Renal cortical epithelial cell (primary cell): ENCODE measurements around the gene IL2RG. TPM values are rescaled to one million over a fixed set of nuclear protein-coding genes. Genes with fewer than 3 reads are reported as not detected.
A peak's percentile ranks its signal among the peaks of the same experiment; 100 is the strongest.

Experiments
- DNase-seq: peaks from one replicate; pipeline ENCODE4 v3.0.0-alpha.2; 2011; ENCODE audit warnings: low read depth
- total RNA-seq: library from RNA; depleted of rRNA; stranded (reverse); fragments of >200 nt; gene quantifications from 2 replicates; pipeline ENCODE4 v1.2.3, GENCODE V29; 2014

Gene IL2RG
- not detected in 2 replicates for total RNA-seq

- no peak for DNase-seq
Measured at GRCh38 chrX:71111141-71111843, at the start of gene IL2RG. TSS of gene IL2RG (minus strand) at chrX:71111577. CDS start at chrX:71111539, 38 bp downstream.

DNA sequence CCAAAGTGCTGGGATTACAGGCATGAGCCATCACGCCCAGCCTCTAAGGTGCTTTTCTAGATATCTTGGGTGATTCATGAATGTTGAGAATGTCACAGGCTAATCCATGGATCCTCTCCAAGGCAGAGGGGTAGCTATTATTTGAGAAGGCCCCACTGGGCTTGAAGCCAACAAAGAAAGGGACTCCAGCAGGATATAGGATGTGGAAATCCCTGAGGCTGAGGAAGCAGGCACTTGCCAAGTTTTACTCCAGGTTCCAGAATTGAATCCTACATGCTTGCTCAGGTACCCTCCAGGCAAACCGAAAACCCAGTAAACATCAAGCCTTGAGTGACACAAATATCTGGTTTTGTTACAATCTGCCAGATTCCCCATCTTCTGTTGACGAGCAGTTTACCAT is 49.1 kb upstream of the IL2RG start:
- no peak for DNase-seq

DNA sequence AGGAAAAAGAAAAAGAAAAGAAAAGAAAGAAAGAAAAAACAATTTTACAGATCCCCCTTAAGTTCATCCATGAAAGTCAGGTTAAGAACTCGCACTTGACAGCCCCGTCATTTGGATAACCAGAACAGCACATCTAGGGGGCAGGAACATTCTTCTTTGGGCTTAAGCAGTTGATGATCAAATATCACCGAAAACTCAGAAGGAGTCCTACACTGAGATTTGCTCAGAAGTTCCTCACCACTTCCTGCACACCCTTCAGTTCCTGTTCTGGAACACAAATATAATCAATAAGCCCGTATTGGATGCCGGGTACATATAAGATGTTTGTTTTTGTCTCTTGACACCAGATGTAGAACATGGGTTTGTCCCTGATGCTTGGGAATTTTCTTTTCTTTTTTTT is 48.0 kb upstream of the IL2RG start:
- no peak for DNase-seq

DNA sequence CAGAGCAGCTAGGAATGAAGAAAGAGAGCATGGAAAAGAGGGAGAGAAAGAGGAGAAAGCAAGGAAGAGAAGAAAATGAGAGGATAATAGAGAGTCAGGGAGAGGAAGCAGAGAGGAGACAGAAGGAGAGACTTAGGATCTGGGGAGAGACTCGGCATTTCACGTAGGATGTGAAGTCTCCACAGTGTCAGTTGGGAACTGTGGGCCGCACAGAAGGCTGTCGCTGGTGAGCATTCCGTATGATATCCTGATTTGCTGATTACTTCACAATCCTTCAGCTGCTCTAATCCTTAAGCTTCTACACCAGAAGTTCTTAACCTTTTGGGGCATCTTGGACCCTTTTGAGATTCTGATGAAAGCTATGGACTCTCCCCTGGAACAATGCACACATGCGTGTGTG is 47.2 kb upstream of the IL2RG start:
- DNase-seq, result no peak

GRCh38 chrX:71154641-71155040 is 43.3 kb upstream of the IL2RG start:
- DNase-seq, result no peak

DNA sequence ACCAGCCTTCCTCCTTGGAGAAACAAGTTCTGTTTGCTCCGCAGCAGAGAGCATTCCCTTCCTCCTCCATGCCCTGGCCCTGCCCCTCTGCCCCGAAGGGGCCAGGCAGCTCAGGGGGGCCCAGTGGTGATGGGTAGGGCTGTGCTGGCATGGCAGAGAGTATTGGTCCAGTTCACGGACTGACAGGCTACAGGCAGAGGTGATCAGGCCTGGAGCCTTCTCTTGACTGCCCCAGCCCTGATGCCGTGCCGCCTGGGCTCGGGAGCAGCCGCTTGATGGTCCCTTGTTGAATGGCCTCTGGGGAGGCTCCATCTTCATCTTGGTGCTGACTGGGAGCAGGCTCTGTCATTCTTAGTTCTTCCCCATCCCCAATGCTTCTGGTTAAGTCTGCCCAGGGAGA is 42.8 kb upstream of the IL2RG start:
- DNase-seq, result no peak

- DNase-seq, result no peak
Measured at GRCh38 chrX:71151366-71151765, 40.0 kb upstream of the IL2RG start.

DNA sequence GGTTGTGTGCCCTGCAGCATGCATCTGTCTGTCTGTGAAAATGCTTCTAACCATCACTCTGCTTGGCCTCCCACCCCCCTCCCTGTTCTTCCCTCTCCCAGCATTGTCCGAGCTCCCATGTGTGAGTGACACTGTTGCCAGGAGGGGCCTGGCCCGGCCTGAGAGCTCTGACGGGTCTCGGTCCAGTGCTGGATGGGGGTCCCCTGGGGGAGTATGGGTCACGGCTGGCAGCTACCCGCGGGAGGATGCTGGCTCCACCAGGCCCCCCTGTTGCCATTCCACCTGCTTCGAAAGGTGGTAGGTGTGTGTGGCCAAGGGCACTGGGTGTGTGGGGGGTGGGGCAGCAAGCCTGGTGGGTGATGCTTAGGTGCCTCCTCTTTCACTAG is 36.9 kb upstream of the IL2RG start:
- no peak for DNase-seq

DNA sequence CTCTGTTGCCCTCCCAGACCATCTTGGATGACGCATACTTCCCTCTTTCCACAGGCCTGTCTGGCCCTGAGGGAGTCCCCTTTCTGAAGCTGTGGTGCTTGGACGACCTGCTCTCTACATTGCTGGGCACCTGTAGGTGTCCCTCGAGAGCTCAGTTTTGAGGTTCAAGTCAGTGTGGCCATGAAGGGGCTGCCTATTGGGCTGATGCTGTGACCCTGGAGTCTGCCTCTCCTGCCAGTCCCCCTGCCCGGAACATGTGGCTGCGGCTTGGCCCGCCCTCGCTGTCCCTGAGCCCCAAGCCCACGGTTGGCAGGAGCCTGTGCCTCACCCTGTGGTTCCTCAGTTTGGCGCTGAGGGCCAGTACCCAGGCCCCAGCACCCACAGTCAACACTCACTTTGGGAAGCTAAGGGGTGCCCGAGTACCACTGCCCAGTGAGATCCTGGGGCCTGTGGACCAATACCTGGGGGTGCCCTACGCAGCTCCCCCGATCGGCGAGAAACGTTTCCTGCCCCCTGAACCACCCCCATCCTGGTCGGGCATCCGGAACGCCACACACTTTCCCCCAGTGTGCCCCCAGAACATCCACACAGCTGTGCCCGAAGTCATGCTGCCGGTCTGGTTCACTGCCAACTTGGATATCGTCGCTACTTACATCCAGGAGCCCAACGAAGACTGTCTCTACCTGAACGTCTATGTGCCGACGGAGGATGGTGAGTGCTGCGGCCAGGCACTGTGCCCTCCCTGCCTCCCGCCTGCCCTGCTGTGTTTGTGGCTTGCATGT is 36.3 kb upstream of the IL2RG start:
- DNase-seq, result no peak

GRCh38 chrX:71144651-71145050 is 33.3 kb upstream of the IL2RG start, which contains the start of gene NLGN3:
TSS of gene NLGN3 (plus strand) at chrX:71144841. CDS start at chrX:71147750, 2,909 bp downstream.
- DNase-seq, result no peak

- DNase-seq, result no peak
Measured at GRCh38 chrX:71143508-71143907, 32.1 kb upstream of the IL2RG start.

DNA sequence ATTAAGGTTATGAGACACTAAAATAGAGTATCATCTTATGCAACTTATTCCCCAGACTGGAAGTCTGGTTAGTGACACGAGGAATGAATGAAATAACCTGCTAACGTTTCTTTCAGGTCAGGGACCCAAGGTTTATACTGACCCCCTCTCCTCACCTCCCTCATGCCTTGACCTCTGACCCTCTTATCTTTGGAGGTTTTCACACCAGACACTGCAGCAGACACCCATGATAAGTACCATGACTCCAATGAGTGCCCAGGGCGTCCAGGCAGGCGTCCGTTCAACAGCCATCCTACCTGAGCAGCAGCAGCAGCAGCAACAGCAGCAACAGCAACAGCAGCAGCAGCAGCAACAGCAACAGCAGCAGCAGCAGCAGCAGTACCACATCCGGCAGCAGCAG is 29.1 kb upstream of the IL2RG start:
- DNase-seq, result no peak

- no peak for DNase-seq
Measured at GRCh38 chrX:71131510-71131909, 20.1 kb upstream of the IL2RG start.

DNA sequence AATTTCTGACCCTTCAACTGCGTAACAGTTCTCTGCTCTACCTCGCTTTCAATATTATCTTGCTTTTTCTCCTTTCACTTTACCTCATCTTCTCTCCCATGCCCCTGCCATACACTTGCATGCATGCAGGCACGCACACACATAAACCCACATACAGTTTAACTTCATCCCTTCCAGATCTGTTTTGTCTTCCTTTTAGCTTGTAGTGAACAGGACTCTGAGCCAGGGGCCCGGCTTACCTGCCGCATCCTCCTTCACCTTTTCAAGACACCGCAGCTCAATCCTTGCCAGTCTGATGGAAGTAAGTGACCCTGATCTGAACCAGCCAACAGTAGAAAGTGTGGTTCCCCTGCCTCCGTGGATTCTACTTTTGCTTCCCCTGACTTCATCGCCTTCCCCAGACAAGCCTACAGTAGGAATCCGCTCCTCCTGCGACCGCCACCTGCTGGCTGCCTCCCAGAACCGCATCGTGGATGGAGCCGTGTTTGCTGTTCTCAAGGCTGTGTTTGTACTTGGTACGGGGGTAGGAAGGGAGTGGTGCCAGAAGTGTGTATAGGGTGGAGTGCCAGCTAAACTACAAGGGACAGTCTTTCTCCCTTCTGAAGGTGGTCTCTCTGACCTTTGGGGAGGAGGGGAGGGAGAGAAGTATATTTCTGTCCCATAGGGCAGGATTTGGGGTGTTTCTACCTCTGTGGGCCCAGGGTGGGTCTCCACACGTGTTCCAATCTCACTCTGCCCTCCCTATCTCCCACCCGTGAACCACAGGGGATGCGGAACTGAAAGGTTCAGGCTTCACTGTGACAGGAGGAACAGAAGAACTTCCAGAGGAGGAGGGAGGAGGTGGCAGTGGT is 17.8 kb upstream of the IL2RG start:
- DNase-seq, result no peak

GRCh38 chrX:71128166-71128833 is 16.9 kb upstream of the IL2RG start:
- no peak for DNase-seq

DNA sequence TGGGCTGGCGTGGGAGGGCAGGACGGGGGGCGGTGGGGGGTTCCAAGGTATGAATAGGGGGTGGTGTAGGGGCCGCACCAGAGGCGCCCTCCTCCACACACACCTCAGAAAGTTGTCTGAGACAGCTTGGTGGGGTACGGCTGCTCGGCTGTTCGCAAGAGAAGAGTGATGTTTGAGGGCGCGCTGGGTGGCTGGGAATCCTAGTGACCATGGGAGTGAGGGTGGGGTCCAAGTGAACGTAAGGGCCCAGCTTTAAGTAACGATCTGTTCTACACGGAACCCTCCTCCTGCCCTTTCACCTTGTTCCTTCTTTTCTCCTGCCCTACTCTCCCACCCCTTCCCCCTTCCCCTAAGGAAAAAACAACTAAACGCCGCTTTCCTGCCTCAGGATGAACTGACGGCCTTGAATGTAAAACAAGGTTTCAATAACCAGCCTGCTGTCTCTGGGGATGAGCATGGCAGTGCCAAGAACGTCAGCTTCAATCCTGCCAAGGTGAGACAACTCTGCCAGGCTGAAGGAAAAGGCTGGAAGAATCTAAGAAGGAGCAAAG is 7.7 kb upstream of the IL2RG start:
- DNase-seq, result no peak

DNA sequence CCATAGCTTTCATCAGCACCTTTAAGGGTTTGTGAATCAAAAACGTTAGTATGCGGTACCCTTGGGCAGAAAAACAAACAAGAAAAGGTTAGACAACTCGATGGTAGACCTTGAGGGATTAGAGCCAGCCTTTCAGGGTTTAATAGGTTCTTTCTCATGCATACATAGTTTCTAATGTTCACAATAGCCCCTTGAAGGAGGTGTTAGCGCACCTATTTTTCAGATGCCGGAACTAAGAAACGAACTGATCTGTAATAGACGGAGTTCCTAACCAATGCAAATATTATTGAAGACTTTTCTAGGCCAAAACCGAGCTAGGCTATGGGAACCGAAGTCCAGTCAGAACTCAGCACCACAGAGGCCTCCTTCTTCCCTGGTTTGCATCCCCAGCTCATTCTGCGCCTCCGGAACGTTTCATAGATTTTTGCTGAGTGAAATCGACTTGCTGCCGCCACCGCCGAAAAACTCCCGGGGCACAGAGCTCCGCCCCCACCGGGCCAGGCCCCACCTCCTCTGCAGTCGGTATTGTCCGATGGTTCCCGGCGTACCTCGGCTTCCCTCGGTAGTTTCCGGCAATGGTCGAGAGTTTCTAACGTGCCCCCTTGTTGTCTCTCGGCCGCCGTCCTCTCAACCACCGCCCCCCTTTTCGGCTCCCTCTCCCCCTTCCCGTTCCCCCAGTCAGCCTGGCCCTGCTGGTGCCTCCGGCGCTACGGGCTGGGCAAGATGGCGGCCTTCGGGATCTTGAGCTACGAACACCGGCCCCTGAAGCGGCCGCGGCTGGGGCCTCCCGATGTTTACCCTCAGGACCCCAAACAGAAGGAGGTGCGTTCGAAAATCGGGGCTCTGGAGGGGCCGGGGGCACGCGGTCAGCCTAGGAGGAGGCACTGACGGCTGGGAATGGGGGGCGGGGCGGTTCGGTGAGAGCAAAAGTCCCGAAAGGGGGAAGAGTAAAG is 6.9 kb upstream of the IL2RG start, which contains the start of gene MED12:
Gene MED12 (plus strand): TSS at position 565 of the 953 bp plus-strand sequence. CDS start 159 bp downstream, at position 724.
- peak; percentile 69 for DNase-seq

- DNase-seq, result no peak
Measured at GRCh38 chrX:71117358-71117757, 6.0 kb upstream of the IL2RG start.

GRCh38 chrX:71111921-71112431 is 599 bp upstream of the IL2RG start:
- no peak for DNase-seq

DNA sequence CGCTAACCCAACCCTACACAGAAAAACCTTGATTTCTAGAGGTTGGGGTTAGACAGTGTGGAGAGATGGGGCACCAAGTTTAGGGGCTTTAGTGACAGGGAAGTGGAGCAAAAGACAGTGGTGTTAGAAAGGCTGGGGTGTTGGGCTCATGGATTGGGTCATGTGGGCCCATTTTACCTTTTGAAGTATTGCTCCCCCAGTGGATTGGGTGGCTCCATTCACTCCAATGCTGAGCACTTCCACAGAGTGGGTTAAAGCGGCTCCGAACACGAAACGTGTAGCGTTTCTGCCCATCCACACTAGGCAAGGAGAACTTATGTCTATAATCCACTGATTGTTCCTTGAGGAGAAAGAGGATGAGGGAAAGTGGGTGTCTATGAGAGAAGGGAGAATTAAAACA is 2.3 kb downstream of the IL2RG start:
- DNase-seq, result no peak
